ENCODE results near the gene PTGES. TPM values are rescaled to one million over a fixed set of nuclear protein-coding genes. Genes with fewer than 3 reads are reported as not detected.

PTGES gene
- total RNA-seq, 1 experiment from 2014 or later = 2.5 TPM

DNA sequence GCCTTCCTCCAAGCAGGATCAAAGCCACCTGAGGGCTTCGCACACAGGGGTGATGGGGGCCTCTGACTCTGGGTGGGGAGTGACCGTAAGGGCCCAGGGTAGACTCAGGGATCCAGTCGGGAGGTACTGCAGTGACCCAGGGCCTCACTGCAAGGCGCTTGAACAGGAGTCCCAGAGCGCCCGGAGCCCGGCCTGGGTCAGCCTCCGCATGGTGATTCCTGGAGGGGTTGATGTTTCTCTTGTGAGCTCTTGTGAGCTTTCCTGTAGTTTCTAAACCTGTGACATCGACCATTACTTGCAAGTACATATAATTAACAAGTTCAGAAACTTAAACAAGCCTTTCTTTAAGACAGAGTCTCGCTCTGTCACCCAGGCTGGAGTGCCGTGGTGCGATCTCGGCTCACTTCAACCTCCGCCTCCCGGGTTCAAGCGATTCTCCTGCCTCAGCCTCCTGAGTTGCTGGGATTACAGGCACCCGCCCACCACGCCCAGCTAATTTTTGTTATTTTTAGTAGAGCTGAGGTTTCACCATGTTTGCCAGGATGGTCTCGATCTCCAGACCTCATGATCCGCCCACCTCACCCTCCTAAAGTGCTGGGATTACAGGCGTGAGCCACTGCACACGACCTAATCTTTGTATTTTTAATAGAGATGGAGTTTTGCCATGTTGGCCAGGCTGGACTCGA, 19.8 kb downstream of the PTGES start:
- CTCF ChIA-PET = interaction anchor here (0.6 to 1.0 kb wide), 2 partner anchors 12 to 31 kb away, joined by 4 to 6 read pairs; no protein-coding TSS in a partner anchor

DNA sequence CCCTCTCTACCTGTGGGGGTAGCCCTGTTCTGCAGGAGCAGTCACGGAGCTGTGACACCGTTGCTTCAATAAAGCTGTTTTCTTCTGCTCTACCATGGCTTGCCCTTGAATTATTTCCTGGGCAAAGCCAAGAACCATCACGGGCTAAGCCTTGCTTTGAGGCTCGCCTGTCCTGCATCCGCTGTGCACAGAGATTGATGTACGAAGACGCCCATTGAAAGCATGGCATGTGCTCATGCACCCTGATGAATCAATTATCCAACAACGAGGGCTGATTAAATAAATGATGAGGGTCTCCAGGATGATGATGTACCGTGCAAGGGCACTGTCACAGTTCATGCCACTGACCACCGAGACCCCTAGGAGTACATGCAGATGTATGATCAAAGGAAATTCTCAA, 20.7 kb downstream of the PTGES start:
- Mint-ChIP-seq H3K27ac (peak overlapping the region; percentile 19; the same call in 1 of the 2 replicates), H3K36me3 (no peaks in the 10 kb centered on the region), H3K27me3 (ENCODE audit: low read depth) (no peaks in the 10 kb centered on the region), H3K4me3 (no peak overlapping the region), H3K4me1 (peaks cover 3% of the 10 kb centered on the region; the same call in 1 of the 2 replicates), H3K9me3 (no peaks in the 10 kb centered on the region)
- ChIA-PET POLR2A (no interaction called here), CTCF (interaction anchor here (0.8 to 1.3 kb wide), 3 partner anchors 58 to 108 kb away, joined by 3 to 4 read pairs (median 4); partner anchors contain the start of gene ASB6)
- ATAC-seq = no peak
- no peak for DNase-seq (ENCODE audit: low spot score)
- TF ChIP-seq, protein P1, sequence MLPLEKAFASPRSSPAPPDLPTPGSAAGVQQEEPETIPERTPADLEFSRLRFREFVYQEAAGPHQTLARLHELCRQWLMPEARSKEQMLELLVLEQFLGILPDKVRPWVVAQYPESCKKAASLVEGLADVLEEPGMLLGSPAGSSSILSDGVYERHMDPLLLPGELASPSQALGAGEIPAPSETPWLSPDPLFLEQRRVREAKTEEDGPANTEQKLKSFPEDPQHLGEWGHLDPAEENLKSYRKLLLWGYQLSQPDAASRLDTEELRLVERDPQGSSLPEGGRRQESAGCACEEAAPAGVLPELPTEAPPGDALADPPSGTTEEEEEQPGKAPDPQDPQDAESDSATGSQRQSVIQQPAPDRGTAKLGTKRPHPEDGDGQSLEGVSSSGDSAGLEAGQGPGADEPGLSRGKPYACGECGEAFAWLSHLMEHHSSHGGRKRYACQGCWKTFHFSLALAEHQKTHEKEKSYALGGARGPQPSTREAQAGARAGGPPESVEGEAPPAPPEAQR (CRISPR knock-in tag; IDR thresholded peaks at IDR 0.05) = no peak
- TF ChIP-seq RORB (CRISPR knock-in tag; IDR thresholded peaks at IDR 0.05) (no peak), ATF1 (CRISPR knock-in tag; IDR thresholded peaks at IDR 0.05) (no peak), TEAD1 (CRISPR knock-in tag; IDR thresholded peaks at IDR 0.05) (no peak), TCF7 (CRISPR knock-in tag; IDR thresholded peaks at IDR 0.05; ENCODE audit: low read depth) (no peak), MXD4 (CRISPR knock-in tag; IDR thresholded peaks at IDR 0.05; ENCODE audit: borderline replicate concordance) (no peak), TEAD4 (CRISPR knock-in tag; IDR thresholded peaks at IDR 0.05) (no peak), NR1H2 (CRISPR knock-in tag; IDR thresholded peaks at IDR 0.05) (no peak), ZNF317 (CRISPR knock-in tag; IDR thresholded peaks at IDR 0.05; ENCODE audit: borderline replicate concordance, low read depth) (no peak), GABPB1 (CRISPR knock-in tag; IDR thresholded peaks at IDR 0.05) (no peak), CREB1 (CRISPR knock-in tag; IDR thresholded peaks at IDR 0.05) (no peak)
- TF ChIP-seq, protein P2, sequence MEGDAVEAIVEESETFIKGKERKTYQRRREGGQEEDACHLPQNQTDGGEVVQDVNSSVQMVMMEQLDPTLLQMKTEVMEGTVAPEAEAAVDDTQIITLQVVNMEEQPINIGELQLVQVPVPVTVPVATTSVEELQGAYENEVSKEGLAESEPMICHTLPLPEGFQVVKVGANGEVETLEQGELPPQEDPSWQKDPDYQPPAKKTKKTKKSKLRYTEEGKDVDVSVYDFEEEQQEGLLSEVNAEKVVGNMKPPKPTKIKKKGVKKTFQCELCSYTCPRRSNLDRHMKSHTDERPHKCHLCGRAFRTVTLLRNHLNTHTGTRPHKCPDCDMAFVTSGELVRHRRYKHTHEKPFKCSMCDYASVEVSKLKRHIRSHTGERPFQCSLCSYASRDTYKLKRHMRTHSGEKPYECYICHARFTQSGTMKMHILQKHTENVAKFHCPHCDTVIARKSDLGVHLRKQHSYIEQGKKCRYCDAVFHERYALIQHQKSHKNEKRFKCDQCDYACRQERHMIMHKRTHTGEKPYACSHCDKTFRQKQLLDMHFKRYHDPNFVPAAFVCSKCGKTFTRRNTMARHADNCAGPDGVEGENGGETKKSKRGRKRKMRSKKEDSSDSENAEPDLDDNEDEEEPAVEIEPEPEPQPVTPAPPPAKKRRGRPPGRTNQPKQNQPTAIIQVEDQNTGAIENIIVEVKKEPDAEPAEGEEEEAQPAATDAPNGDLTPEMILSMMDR (IDR thresholded peaks at IDR 0.05) = no peak
- TF ChIP-seq, protein P3, sequence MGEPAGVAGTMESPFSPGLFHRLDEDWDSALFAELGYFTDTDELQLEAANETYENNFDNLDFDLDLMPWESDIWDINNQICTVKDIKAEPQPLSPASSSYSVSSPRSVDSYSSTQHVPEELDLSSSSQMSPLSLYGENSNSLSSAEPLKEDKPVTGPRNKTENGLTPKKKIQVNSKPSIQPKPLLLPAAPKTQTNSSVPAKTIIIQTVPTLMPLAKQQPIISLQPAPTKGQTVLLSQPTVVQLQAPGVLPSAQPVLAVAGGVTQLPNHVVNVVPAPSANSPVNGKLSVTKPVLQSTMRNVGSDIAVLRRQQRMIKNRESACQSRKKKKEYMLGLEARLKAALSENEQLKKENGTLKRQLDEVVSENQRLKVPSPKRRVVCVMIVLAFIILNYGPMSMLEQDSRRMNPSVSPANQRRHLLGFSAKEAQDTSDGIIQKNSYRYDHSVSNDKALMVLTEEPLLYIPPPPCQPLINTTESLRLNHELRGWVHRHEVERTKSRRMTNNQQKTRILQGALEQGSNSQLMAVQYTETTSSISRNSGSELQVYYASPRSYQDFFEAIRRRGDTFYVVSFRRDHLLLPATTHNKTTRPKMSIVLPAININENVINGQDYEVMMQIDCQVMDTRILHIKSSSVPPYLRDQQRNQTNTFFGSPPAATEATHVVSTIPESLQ (CRISPR knock-in tag; IDR thresholded peaks at IDR 0.05) = no peak

More for the DNA sequence above, 19.8 kb downstream of the PTGES start:
- Mint-ChIP-seq H3K4me3 (no peak overlapping the region), H3K27ac (no peak overlapping the region), H3K27me3 (ENCODE audit: low read depth) (no peaks in the 10 kb centered on the region; the same call in 1 of the 2 replicates), H3K9me3 (no peaks in the 10 kb centered on the region), H3K36me3 (no peaks in the 10 kb centered on the region), H3K4me1 (peaks cover 3% of the 10 kb centered on the region)
- ATAC-seq (no peak), DNase-seq (ENCODE audit: low spot score) (no peak)
- POLR2A ChIA-PET = no interaction called here
- no peak for TF ChIP-seq OVOL2 (CRISPR knock-in tag; IDR thresholded peaks at IDR 0.05; ENCODE audit: borderline replicate concordance)
- TF ChIP-seq NR3C1 (CRISPR knock-in tag; conservative IDR thresholded peaks at IDR 0.05; ENCODE audit: low read depth) = no peak
- TF ChIP-seq, protein P4, sequence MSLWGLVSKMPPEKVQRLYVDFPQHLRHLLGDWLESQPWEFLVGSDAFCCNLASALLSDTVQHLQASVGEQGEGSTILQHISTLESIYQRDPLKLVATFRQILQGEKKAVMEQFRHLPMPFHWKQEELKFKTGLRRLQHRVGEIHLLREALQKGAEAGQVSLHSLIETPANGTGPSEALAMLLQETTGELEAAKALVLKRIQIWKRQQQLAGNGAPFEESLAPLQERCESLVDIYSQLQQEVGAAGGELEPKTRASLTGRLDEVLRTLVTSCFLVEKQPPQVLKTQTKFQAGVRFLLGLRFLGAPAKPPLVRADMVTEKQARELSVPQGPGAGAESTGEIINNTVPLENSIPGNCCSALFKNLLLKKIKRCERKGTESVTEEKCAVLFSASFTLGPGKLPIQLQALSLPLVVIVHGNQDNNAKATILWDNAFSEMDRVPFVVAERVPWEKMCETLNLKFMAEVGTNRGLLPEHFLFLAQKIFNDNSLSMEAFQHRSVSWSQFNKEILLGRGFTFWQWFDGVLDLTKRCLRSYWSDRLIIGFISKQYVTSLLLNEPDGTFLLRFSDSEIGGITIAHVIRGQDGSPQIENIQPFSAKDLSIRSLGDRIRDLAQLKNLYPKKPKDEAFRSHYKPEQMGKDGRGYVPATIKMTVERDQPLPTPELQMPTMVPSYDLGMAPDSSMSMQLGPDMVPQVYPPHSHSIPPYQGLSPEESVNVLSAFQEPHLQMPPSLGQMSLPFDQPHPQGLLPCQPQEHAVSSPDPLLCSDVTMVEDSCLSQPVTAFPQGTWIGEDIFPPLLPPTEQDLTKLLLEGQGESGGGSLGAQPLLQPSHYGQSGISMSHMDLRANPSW (CRISPR knock-in tag; conservative IDR thresholded peaks at IDR 0.05; ENCODE audit: low read depth) = no peak
- TF ChIP-seq SP1 (CRISPR knock-in tag; conservative IDR thresholded peaks at IDR 0.05) = no peak
- TF ChIP-seq, protein P5, sequence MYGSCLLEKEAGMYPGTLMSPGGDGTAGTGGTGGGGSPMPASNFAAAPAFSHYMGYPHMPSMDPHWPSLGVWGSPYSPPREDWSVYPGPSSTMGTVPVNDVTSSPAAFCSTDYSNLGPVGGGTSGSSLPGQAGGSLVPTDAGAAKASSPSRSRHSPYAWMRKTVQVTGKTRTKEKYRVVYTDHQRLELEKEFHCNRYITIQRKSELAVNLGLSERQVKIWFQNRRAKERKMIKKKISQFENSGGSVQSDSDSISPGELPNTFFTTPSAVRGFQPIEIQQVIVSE (CRISPR knock-in tag; IDR thresholded peaks at IDR 0.05; ENCODE audit: borderline replicate concordance) = no peak
- no peak for TF ChIP-seq ZNF219 (CRISPR knock-in tag; IDR thresholded peaks at IDR 0.05; ENCODE audit: borderline replicate concordance)
- TF ChIP-seq ATF1 (CRISPR knock-in tag; IDR thresholded peaks at IDR 0.05) = no peak
- TF ChIP-seq CREM (CRISPR knock-in tag; IDR thresholded peaks at IDR 0.05) = no peak
- TF ChIP-seq, protein P6, sequence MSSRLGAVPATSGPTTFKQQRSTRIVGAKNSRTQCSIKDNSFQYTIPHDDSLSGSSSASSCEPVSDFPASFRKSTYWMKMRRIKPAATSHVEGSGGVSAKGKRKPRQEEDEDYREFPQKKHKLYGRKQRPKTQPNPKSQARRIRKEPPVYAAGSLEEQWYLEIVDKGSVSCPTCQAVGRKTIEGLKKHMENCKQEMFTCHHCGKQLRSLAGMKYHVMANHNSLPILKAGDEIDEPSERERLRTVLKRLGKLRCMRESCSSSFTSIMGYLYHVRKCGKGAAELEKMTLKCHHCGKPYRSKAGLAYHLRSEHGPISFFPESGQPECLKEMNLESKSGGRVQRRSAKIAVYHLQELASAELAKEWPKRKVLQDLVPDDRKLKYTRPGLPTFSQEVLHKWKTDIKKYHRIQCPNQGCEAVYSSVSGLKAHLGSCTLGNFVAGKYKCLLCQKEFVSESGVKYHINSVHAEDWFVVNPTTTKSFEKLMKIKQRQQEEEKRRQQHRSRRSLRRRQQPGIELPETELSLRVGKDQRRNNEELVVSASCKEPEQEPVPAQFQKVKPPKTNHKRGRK (CRISPR knock-in tag; IDR thresholded peaks at IDR 0.05; ENCODE audit: borderline replicate concordance) = no peak
- TF ChIP-seq, protein P7, sequence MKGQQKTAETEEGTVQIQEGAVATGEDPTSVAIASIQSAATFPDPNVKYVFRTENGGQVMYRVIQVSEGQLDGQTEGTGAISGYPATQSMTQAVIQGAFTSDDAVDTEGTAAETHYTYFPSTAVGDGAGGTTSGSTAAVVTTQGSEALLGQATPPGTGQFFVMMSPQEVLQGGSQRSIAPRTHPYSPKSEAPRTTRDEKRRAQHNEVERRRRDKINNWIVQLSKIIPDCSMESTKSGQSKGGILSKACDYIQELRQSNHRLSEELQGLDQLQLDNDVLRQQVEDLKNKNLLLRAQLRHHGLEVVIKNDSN (CRISPR knock-in tag; IDR thresholded peaks at IDR 0.05) = no peak
- no peak for TF ChIP-seq ELF4 (CRISPR knock-in tag; IDR thresholded peaks at IDR 0.05; ENCODE audit: low read depth)
- TF ChIP-seq ZNF317 (CRISPR knock-in tag; IDR thresholded peaks at IDR 0.05; ENCODE audit: borderline replicate concordance, low read depth) = no peak
